ENCODE data around the gene SLC11A2. TPM values are rescaled to one million over a fixed set of nuclear protein-coding genes. Genes with fewer than 3 reads are reported as not detected.

The SLC11A2 gene
- total RNA-seq, 1 experiment from 2014 or later: 47.9 TPM

GRCh38 chr12:51021694-51022093 is 4.5 kb downstream of the SLC11A2 start:
- peaks cover 34% of the 10 kb centered on the region in 2 experiments for H3K4me1 Mint-ChIP-seq
- Histone ChIP-seq H3K4ac (ENCODE audit: low read depth, low read length) (no peak overlapping the region), H4K8ac (replicated peaks; ENCODE audit: insufficient read length, low read depth, low read length) (no peak overlapping the region), H2AK5ac (ENCODE audit: insufficient read length, low read length) (no peak overlapping the region), H3K56ac (ENCODE audit: insufficient read length, low read depth, low read length) (no peak overlapping the region), H2BK20ac (ENCODE audit: low read depth, low read length, poor library complexity, severe bottlenecking) (no peak overlapping the region), H2AFZ (ENCODE audit: low read length) (no peak overlapping the region), H3K79me2 (ENCODE audit: insufficient read depth, low read length) (peaks cover 11% of the 10 kb centered on the region), H2BK15ac (ENCODE audit: low read depth, low read length) (no peak overlapping the region), H3K23me2 (ENCODE audit: insufficient read length, low read depth, low read length, poor library complexity, severe bottlenecking) (peaks cover 7% of the 10 kb centered on the region), H4K20me1 (ENCODE audit: control insufficient read depth, insufficient read depth, insufficient read length) (no peaks in the 10 kb centered on the region), H4K5ac (ENCODE audit: insufficient read length, low read depth, low read length) (no peak overlapping the region), H3K79me1 (ENCODE audit: insufficient read depth, low read depth, low read length, poor library complexity, severe bottlenecking) (peaks cover 2% of the 10 kb centered on the region), H3T11ph (ENCODE audit: low read length) (no peak overlapping the region), H4K91ac (ENCODE audit: insufficient read length, low read depth, low read length) (no peak overlapping the region), H2BK120ac (ENCODE audit: low read depth, low read length, poor library complexity, severe bottlenecking) (no peak overlapping the region), H3K4me2 (ENCODE audit: insufficient read depth, insufficient read length, low read length) (no peak overlapping the region), H3K14ac (ENCODE audit: insufficient read depth, low read length) (no peak overlapping the region), H3K9ac (ENCODE audit: extremely low read depth, insufficient read length, low read length) (no peak overlapping the region), H2BK12ac (ENCODE audit: insufficient read length, low read depth, low read length) (no peak overlapping the region), H3K27ac (ENCODE audit: insufficient read length, low read depth, low read length) (no peak overlapping the region), H3K9me3 (ENCODE audit: control insufficient read depth, low read depth, low read length) (no peaks in the 10 kb centered on the region), H3K23ac (ENCODE audit: insufficient read length, low read depth, low read length) (no peak overlapping the region), H2BK5ac (ENCODE audit: insufficient read length, low read length) (no peak overlapping the region), H3K18ac (ENCODE audit: insufficient read length, low read depth, low read length) (no peak overlapping the region), H3K27me3 (ENCODE audit: insufficient read depth, low read length) (no peaks in the 10 kb centered on the region), H3K4me1 (ENCODE audit: insufficient read depth, low read length) (no peaks in the 10 kb centered on the region)
- H3K36me3 Mint-ChIP-seq (ENCODE audit: insufficient read depth in 1 of 3, low read depth in 3 of 3): 0 out of 7 replicates have a peak, but pooled peaks cover 0 to 1% (median 0%) of the 10 kb centered on the region in 3 experiments
- H3K27me3 Mint-ChIP-seq (ENCODE audit: low read depth): no peaks in the 10 kb centered on the region
- TF ChIP-seq CTCF (conservative IDR thresholded peaks at IDR 0.05): no peak
- no CpG with 5 or more reads among the region's 1 CpG for WGBS (ENCODE audit: extremely low coverage, insufficient read length, low lambda C conversion rate)
- H3K4me3 Mint-ChIP-seq: no peak overlapping the region; a peak in 1 of 5 replicates
- peak overlapping the region; percentile 18 to 56 (median 37); a peak in 5 of 7 replicates for H3K27ac Mint-ChIP-seq
- no peaks in the 10 kb centered on the region for H3K9me3 Mint-ChIP-seq
- no peak for DNase-seq

Data from H9 (cell line).